Measurements from ENCODE around the gene EPHA3.

GRCh38 chr3:89238846-89239245 is 131.4 kb downstream of the EPHA3 start:
- TF ChIP-seq POLR2AphosphoS5 (IDR thresholded peaks at IDR 0.05) (no peak), POLR2A (IDR thresholded peaks at IDR 0.05) (no peak)
- TF ChIP-seq, protein P1, sequence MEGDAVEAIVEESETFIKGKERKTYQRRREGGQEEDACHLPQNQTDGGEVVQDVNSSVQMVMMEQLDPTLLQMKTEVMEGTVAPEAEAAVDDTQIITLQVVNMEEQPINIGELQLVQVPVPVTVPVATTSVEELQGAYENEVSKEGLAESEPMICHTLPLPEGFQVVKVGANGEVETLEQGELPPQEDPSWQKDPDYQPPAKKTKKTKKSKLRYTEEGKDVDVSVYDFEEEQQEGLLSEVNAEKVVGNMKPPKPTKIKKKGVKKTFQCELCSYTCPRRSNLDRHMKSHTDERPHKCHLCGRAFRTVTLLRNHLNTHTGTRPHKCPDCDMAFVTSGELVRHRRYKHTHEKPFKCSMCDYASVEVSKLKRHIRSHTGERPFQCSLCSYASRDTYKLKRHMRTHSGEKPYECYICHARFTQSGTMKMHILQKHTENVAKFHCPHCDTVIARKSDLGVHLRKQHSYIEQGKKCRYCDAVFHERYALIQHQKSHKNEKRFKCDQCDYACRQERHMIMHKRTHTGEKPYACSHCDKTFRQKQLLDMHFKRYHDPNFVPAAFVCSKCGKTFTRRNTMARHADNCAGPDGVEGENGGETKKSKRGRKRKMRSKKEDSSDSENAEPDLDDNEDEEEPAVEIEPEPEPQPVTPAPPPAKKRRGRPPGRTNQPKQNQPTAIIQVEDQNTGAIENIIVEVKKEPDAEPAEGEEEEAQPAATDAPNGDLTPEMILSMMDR (IDR thresholded peaks at IDR 0.05): no peak

Data from prostate gland (tissue), 2 donors.